GM21526 (cell line): ENCODE data around the gene MAPKAP1.

Experiments used
- ATAC-seq: cut with Tn5 transposase; IDR thresholded peaks from one replicate; pipeline ENCODE4 v1.9.1; 2021; ENCODE audit warnings: moderate library complexity; ENCODE audit not compliant: unreplicated experiment, low FRiP score

Gene MAPKAP1

DNA sequence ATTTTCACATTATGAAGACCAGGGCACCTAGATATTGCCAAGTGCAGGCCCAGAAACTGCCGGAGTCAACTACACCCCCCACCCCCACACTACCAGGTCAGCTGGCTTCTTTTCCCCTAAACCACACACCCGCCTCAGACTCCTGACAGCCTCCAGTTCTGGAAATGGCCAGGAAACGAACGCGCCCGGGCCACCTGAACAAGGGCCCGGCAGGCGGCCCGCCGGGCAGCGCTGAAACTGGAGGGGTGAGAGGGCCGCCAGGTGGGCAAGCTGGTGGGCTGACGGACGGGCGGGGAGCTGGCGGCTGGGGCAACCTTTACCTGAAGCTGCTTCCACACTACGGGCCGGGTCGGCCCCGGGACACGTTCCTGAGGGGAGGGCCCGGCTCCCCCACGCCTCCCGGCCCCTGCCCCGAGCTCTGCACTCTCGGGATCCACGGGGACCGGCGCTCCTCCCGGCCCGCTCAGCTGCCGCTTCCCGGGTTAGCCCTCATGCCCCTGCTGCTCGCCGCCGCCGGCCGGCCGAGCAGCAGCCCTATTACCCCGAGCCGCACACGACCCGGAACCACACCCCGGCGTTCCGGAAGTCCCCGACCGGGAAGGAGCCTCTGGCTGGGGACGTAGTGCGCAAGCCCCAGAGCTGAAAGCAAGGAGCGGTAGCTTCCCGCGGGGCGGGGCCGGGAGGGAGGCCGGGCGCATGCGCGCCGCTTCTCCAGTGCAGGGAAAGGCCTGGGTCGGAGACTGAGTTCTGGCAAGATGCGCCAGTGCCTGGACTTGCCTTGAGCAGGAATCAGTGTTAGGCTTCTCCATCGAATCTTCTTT, at the start of gene MAPKAP1:
MAPKAP1 (minus strand) TSS at position 558 of the 821 bp plus-strand sequence. CDS start 34,634 bp downstream, outside the sequence.
- ATAC-seq = peak; percentile 85

DNA sequence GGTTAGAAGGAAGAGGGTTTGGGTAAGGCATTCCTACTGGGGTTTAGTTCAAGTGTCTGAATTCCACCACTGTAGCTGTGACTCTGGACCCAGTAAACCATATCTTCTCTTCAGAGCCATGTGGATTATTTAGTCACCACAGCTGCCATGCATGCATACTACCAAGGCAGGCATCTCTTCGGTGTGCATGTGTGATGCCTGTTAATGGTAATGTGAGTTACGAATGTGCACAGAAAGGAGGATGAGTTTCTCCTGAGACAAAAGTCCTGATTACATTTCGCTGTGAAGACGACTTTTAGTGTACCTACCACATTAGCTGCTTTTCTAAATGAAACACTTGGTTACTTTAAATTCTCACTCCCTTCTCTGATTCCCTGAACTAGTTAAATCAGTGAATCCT, 49.5 kb upstream of the MAPKAP1 start:
- no peak for ATAC-seq

DNA sequence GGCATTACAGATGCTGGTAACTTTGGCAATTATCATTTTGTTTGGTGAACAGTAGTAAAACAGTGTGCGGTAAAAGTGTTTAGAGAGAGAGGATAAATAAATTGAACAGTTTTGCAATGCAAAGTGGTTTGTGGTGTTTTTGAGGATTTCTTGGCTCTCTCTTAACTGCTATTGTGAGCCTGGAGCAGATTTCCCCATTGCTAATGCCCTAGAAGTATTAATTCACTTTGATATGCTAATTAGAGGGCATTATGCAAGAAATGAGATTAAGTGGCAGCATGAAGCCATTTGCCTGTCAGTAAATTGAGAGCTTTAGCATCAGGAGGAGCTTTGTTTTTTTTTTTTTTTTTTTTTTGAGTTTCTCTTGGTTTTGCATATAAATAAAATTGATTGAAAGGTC, 48.3 kb upstream of the MAPKAP1 start:
- ATAC-seq = no peak

DNA sequence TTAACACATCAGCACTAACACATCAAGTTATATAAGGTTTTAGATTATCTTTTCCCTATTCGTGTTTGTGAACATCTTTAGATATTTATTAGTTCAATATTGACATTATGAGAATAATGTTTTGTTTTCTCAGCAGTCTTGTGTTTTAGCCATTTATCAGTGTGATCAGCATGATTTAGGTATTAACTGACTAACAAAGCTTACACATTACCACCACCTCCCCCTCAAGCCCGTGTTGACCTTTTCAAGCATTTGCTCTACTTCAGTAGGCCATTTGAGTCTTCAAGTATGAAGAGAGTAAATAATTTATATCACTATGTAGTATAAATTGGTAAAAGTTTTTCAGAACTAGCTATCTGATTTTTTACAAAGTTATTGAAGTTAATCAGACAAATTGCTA, 47.1 kb upstream of the MAPKAP1 start:
- ATAC-seq = no peak

DNA sequence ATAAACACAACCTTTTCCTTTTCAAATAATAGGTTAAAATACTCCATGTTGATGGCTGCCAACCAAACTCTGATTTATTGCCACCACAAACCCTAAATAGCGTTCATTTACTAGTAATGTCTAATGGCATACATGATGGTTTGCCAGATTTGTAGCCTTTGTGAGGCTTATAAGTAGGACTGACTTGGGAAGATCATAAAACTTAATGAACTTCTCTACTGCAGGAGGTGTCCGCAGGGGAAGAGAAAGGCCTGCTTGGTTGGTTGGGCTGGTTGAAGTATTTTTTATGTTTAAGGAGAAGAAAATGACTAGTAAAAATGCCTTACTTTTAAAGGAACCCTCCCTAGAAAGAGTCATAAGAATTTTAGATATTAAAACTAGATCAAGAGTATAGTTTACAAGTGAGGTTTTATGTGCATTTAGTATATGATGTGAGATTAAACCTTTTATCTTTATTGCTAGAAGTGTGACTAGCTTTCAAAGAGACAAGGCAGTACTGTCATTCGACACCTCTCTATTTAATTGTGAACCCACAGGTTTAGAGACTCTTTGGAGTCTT, 45.1 kb upstream of the MAPKAP1 start:
- ATAC-seq = no peak

DNA sequence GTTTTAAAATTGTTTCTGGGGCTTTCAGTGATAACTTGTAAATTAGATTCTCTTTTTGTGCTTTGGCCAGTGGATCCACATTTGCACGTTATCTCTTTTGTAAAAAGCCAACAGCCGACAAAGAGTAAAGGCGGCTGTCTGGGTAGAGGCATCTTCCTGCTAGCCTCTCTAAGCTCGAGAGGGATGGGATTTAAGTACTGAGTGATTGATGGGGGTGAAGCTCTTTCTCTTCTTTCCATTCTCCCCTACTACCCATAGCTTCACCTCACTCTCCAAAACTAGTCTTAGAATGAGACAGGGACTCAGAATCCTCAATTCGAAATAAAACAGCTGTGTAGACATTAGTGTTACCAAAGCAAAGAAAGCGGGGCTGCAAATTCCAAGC, 43.6 kb upstream of the MAPKAP1 start:
- ATAC-seq = no peak

DNA sequence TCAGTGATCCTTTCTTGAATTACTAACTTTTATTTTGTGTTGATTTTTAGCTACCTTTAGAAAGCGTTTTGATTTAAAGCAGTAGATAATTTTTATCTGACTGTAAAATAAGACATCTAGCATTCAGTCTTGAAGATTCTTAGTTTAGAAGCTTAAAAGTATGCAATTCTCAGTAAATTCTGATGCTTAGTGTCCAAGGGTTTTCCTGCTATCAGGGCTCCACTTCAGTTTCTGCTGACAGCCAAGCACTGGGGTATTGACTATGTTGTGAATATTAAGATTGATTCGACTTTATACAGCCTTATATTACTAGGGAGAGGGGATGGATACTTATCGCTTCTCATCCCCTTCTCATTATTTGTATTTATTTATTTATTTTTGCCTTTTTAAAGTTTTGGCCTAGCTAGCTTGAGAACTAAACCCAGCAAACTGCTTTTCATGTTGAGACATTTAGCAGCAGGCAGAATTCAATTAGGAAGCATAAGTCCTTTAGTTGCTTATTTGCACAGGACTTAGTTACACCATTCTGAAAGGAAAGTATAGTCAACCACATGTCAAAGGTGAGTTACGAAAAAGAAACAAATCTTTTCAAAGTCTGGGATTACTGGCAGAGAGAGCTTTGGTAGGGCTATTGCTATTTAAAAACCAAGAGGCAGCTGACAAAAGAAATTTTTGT, 43.1 kb upstream of the MAPKAP1 start:
- ATAC-seq = no peak

DNA sequence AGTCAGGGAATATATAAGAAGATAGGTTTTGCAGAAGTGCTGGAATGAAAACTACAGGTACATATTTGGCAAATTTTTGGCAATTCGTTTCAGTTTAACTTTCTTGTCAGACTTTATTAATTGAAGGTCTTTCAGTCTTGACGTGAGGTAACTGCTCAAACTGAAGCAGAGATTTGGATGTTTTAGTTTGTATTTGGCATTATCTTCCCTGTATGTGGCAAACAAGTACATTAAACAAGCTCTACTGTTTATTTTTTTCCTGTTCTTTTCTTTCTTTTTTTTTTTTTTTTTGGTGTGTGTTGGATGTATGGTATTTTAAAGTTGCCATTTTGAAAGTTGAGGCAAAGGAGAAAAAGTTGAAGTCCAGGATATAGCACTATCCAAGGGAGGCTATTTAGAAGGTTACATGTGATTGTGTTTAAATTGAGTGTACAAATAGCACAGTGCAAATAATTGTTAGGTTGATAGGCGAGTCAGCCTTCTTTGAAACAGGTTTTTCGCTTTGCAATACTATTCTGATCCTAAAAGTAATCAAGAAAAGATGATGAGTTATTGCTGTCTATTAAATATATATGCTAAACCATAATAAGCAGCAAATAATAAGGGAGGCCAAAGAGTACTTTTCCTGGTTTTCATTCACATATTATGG, 42.4 kb upstream of the MAPKAP1 start:
- no peak for ATAC-seq

DNA sequence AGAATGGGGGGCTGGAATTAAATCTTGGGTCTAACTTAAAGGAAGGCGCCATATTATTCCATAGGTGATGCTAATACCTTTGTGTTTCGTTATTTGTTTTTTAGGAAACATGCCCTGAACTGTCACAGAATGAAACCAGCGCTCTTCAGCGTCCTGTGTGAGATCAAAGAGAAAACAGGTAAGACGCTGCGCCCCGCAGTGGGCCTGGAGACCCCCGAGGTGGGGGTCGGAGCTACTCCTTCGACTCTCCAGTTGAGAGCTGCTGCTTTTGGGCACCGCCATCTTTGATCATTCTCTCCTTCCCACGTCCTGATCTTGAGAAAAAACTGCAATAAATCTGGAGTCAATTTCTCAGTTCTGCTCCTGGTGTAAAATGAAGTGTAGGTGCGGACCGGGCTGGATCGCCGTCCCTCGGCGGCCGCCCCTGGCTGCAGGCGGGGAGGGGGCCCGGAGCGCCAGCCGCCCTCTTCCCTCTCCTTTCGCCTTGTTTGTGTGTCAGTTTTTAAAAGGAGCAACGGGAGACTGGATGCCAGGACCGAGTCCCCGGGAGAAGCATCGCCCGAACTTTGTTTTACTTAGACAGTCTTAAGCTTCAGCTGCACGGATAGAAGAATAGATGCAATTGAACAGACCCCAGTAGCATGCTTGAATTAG, 41.6 kb upstream of the MAPKAP1 start:
- no peak for ATAC-seq

DNA sequence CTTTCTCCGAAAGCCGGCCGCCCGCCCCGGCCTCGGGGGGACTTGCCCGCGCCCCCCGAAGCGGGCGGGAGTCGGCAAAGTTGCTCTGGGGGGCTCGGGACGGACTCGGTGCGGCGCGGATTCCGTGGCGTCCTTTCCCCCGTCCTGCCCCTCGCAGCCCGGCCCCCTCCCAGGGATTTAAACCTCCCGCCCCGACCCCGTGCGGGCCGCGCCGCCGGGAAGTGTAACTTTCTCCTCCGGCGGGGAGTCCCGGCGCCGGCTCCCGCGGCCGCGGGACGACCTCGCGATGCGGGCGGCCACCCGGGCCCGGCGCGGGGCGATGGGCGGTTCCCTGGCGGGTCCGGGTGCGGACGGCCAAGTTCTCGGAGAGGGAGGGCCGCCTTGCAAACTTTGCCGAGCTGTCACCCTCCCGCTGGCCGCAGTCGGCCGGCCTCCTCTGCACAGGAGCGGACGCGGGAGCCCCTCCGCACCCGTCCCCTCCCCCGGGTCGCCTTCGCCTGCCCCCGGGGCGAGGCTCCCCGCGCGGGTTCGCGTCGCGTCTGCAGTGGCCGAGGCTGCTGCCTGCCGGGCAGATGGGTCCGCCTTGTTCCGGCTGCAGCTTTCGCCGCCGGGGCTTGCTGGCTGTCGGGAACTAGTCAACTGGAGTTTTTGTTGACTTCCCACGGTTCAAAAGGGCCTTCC, 40.9 kb upstream of the MAPKAP1 start:
- ATAC-seq = no peak

DNA sequence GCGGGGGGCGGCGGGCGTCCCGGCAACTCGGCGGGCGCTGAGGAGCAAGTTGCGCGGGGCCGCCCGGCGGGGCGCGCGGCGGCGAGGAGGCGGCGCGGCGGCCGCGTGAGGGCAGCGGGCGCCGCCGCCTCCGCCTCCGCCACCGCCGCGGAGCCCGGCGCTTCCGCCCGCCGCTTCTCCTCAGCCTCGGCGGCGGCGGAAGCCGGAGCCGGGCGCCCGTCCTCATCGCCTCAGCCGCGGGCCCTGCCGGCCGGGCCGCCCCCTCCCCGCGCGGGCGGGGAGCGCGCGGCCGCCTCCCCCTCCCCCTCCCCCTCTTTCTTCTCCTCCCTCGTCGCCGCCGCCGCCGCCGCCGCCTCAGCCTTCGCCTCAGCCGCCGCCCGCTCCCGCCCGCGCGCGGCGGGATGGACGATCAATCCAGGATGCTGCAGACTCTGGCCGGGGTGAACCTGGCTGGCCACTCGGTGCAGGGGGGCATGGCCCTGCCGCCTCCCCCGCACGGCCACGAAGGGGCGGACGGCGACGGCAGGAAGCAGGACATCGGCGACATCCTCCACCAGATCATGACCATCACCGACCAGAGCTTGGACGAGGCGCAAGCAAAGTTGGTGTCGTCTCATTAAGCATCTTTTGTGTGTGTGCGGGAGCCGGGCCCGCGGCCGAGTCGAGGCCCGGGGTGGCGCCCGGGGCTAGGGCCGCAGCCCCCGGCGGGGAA, 40.2 kb upstream of the MAPKAP1 start, which contains the start of gene PBX3:
PBX3 (plus strand) TSS at position 321 of the 712 bp plus-strand sequence.
- ATAC-seq = peak; percentile 13

DNA sequence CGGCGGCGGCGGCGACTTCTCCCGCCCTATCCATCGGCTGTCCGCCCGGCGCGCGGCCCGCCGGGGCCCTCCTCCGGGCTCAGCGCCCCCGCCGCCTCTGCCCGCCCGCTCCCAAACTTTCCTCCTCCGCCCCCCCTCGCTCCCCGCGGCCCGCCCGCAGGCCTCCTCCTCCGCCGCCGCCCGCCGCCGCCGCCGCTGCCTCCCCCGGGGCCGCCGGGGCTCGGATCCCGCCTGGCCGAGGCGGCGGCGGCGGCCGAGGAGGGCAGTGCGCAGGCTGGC, 39.7 kb upstream of the MAPKAP1 start:
- ATAC-seq = no peak

DNA sequence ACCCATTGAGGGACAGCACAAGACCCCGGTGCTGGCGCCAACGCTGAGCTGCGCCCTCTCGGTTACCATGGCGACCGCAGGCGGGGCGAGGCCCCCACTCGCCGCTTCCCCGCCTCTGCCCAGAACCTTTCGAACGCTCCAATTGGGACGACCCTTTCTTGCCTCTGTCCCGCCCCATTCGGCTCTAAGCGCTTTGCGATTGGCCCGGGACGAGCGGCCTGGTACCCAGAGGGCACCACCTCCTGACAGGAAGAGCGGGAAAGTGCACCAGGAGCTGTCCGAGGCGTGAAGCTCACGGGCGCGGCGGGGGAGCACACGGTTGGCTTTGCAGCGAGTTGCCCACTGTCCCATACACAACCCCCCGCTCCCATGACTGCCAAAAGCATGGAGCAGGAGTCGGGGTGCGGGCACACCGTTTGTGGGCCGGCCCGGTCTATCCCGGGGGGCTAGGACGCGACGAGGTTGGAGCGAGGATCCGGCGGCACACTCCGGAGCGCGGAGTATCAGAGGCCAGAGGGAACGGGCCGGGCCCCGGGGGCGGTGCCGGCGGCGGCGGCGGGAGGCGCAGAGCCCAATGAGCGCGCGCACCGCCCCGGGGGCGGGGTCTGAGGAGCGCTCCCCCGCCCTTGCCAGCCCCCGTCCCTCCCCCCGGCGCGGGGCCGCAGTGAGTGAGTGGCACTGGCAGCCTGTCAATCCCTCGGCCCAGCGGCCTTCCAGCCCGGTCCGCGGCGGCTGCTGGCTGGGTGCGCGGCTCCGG, 39.2 kb upstream of the MAPKAP1 start:
- ATAC-seq = peak; percentile 60

DNA sequence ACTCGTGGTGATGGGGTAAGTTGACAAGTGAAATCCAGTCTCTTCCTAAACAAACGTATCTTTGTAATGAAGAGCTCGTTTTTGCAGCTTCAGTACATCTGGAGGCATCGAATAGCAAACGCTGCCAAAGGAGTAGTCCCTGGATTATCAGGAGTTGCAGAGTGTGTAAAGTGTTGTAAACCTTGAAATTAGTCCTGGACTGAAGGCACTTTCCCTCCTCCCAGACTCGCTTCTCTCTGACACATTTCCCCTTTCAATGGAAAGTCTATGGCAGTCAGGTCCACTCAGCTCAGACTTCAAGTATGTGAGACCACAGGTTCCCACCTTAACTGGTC, 38.6 kb upstream of the MAPKAP1 start:
- no peak for ATAC-seq

DNA sequence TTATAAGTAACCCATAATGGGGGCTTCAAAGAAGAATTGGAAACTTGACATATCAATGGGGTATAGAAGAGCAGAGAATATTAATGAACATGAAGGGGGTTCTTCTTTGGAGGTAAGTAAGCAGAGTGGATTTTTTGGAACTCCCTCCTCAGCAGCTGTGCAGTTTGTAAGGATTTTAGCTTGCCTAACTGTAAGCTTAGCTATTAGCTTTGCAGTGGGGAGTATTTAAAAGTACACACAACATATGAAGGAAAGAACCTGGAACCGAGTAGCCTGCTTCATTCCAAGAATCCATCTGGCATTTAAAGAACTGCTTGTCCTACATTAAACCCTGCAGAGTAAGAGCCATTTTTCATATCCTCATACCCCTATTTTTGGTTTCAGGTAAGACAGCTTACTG, 38.0 kb upstream of the MAPKAP1 start:
- no peak for ATAC-seq

DNA sequence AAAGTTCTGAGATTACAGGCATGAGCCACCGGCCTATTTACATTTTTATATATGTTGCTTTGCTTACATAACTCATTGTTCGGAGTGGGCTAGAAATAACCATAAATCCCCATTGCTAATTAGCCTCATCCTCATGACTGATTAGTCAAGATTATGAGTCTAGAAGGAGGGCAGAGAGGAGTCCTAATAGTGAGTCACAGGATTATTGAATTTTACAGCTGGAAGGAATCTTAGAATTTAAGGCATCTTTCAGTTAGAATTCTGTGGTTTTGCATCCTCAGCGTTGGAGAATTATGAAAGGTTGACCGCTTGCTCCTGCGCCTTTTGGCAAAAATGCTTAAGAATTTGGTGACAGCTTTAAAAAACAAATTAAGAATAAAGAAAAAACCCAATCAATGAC, 37.6 kb upstream of the MAPKAP1 start:
- ATAC-seq = no peak

DNA sequence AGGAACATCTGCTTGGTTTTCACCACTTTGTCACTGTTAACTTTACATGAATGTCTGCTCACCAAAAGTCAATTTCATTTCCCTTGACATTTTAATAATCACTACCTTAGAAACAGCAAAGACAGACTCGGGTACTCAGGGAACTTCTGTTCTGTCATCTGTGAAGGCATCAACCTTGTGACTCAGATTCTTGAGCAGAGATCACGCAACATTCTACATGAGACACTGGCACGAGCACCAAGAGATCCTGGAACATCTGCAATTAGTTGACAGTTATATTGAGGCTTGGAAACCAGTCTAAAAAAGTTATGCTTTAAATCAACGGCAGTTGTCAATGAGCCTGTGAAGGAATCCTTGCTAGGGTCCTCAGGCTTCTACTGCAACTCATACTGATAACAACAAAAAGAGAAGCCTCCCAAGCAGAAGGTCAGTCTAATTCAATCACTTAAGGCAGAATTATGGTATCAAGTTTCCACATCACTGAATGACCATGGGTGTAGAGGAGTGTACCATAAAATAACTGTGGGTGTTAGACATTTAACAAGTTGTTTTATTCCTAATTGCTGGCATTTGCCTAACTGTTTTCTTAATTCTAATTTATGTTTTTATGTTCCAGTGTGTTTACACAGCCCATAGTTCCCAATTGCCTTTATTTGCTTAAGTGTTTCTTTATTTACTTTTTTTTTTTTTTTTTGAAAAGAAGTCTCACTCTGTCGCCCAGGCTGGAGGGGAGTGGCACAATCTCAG, 36.8 kb upstream of the MAPKAP1 start:
- no peak for ATAC-seq

DNA sequence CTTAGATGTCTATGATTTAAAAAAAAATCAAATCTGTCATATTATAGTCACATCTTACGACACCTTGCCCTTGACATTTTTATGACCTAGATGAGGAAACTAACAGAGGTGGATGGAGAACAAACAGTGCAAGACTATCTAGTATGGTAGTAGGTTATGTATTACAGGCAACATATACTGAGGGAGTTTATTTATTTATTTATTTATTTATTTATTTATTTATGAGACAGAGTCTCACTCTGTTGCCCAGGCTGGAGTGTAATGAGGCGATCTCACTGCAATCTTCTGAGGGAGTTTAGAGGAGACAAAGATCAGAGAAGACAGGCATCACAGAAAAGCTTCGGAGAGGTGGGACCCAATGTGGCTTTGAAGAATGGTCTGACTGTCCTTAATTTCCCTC, 35.6 kb upstream of the MAPKAP1 start:
- no peak for ATAC-seq
